Measurements from ENCODE around the gene CFDP1. TPM values are rescaled to one million over a fixed set of nuclear protein-coding genes. Genes with fewer than 3 reads are reported as not detected.

The CFDP1 gene
- total and polyA plus RNA-seq, 2 experiments from 2014 or later, result 97.1 to 116 TPM

- no peak overlapping the region for H2AFZ ChIP-seq
- H4K20me1 ChIP-seq (ENCODE audit: insufficient read depth, poor library complexity, severe bottlenecking), result peaks cover 42% of the 10 kb centered on the region
- H3K27ac ChIP-seq, result peak overlapping the region; percentile 96
- peaks cover 88% of the 10 kb centered on the region for H3K79me2 ChIP-seq
- H3K4me2 ChIP-seq, result peak overlapping the region; percentile 99
- no peak overlapping the region for H3K4me3 ChIP-seq
- no peaks in the 10 kb centered on the region for H3K36me3 ChIP-seq (replicated peaks; ENCODE audit: insufficient read depth, low read depth)
- DNase-seq (ENCODE audit: low spot score), result peak; percentile 94
- no peaks in the 10 kb centered on the region for H3K27me3 ChIP-seq
- H3K9me2 ChIP-seq (replicated peaks; ENCODE audit: insufficient read depth), result no peaks in the 10 kb centered on the region
- TF ChIP-seq EZH2phosphoT487 (IDR thresholded peaks at IDR 0.05; ENCODE audit: low read depth, severe bottlenecking, unreplicated experiment), result no peak
- no peak for TF ChIP-seq CTCF (IDR thresholded peaks at IDR 0.05; ENCODE audit: poor library complexity)
- TF ChIP-seq EZH2 (IDR thresholded peaks at IDR 0.05; ENCODE audit: borderline replicate concordance), result no peak
- peaks cover 68% of the 10 kb centered on the region for H3K4me1 ChIP-seq (ENCODE audit: insufficient read depth)
- WGBS (ENCODE audit: low lambda C conversion rate, missing lambda C conversion rate), result 22% methylated on average over 23 of the region's 25 CpGs
- H3K9me3 ChIP-seq (ENCODE audit: low read depth), result no peaks in the 10 kb centered on the region
These were observed 188.2 kb downstream of the CFDP1 start for GRCh38 chr16:75244844-75245758.

DNA sequence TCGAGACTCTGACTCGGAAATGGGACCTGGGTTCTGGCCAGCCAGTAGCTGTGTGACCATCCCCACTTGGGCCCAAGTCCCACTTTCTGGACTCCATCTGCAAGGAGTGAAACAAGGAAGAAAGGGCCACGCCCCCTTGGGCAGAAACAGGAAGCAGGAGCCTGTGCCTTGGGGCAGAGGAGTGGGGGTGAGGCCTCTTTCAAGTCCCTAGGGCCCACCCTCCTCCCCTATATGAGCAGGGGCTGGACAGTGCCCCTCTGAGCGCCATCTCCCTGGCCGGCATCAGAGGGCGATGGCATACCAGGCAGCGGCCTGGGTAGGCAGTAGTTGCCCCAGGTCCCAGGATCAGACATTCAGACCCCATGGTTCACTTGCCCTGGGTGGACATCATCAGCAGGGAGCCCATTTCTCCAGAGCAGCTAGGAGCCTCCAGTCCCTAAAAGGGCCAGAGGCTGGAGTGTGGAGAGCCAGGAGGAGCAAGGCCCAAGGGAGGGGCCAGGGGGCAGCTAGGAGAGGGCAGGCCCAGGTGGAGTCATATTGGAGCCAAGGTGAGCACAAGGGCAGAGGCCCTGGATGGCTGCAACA is 189.0 kb downstream of the CFDP1 start:
- peak; percentile 53 for DNase-seq (ENCODE audit: low spot score)
- Histone ChIP-seq H4K20me1 (ENCODE audit: insufficient read depth, poor library complexity, severe bottlenecking) (peaks cover 36% of the 10 kb centered on the region), H3K79me2 (peaks cover 88% of the 10 kb centered on the region), H3K27me3 (no peaks in the 10 kb centered on the region), H2AFZ (no peak overlapping the region), H3K4me1 (ENCODE audit: insufficient read depth) (peaks cover 62% of the 10 kb centered on the region), H3K9me2 (replicated peaks; ENCODE audit: insufficient read depth) (no peaks in the 10 kb centered on the region), H3K4me3 (no peak overlapping the region), H3K9me3 (ENCODE audit: low read depth) (no peaks in the 10 kb centered on the region), H3K4me2 (peak overlapping the region; percentile 99), H3K27ac (peak overlapping the region; percentile 96), H3K36me3 (replicated peaks; ENCODE audit: insufficient read depth, low read depth) (no peaks in the 10 kb centered on the region)
- WGBS (ENCODE audit: low lambda C conversion rate, missing lambda C conversion rate), result 81% methylated on average over 7 of the region's 7 CpGs
- TF ChIP-seq CTCF (IDR thresholded peaks at IDR 0.05; ENCODE audit: poor library complexity) (no peak), EZH2 (IDR thresholded peaks at IDR 0.05; ENCODE audit: borderline replicate concordance) (no peak), EZH2phosphoT487 (IDR thresholded peaks at IDR 0.05; ENCODE audit: low read depth, severe bottlenecking, unreplicated experiment) (no peak)

Small RNA genes within 50 kb of the gene (small RNA-seq; reads per million reads assigned to genes)
- not detected for gene RF00598
- gene RNU6-758P, result not detected

Other genes with a start within 250 kb of the CFDP1 start
- not detected in 2 replicates for gene CTRB2, start 226.3 kb downstream of the CFDP1 start, total RNA-seq
- 0.44 TPM in 1 of 2 replicates, not detected in the other for gene CTRB2, start 226.3 kb downstream of the CFDP1 start, polyA plus RNA-seq
- not detected in 2 replicates for gene CTRB1, start 214.5 kb downstream of the CFDP1 start, total RNA-seq
- 0.21 and 0.26 TPM in 2 replicates for gene CTRB1, start 214.5 kb downstream of the CFDP1 start, polyA plus RNA-seq
- 73.2 and 77.3 TPM in 2 replicates for gene BCAR1, start 181.9 kb downstream of the CFDP1 start, total RNA-seq
- gene BCAR1, start 181.9 kb downstream of the CFDP1 start, polyA plus RNA-seq, result 112 and 124 TPM in 2 replicates
- gene TMEM170A, start 31.2 kb upstream of the CFDP1 start, total RNA-seq, result 42.1 and 43.6 TPM in 2 replicates
- 15.0 and 21.1 TPM in 2 replicates for gene TMEM170A, start 31.2 kb upstream of the CFDP1 start, polyA plus RNA-seq
- 0.32 and 0.33 TPM in 2 replicates for gene CHST6, start 61.9 kb upstream of the CFDP1 start, total RNA-seq
- gene CHST6, start 61.9 kb upstream of the CFDP1 start, polyA plus RNA-seq, result 0.16 and 0.37 TPM in 2 replicates
- 0.32 TPM in 1 of 2 replicates, not detected in the other for gene CHST5, start 102.6 kb upstream of the CFDP1 start, total RNA-seq
- gene CHST5, start 102.6 kb upstream of the CFDP1 start, polyA plus RNA-seq, result not detected in 2 replicates
- 5.4 and 14.2 TPM in 2 replicates for gene TMEM231, start 122.7 kb upstream of the CFDP1 start, total RNA-seq
- gene TMEM231, start 122.7 kb upstream of the CFDP1 start, polyA plus RNA-seq, result 3.5 and 7.1 TPM in 2 replicates
- 106 and 143 TPM in 2 replicates for gene GABARAPL2, start 132.9 kb upstream of the CFDP1 start, total RNA-seq
- 211 and 232 TPM in 2 replicates for gene GABARAPL2, start 132.9 kb upstream of the CFDP1 start, polyA plus RNA-seq
- gene ADAT1, start 189.8 kb upstream of the CFDP1 start, total RNA-seq, result 29.5 and 37.9 TPM in 2 replicates
- gene ADAT1, start 189.8 kb upstream of the CFDP1 start, polyA plus RNA-seq, result 16.1 and 21.2 TPM in 2 replicates
- gene KARS1, start 214.2 kb upstream of the CFDP1 start, total RNA-seq, result 120 and 126 TPM in 2 replicates
- 86.6 and 112 TPM in 2 replicates for gene KARS1, start 214.2 kb upstream of the CFDP1 start, polyA plus RNA-seq
- gene TERF2IP, start 214.3 kb upstream of the CFDP1 start, total RNA-seq, result 48.9 and 50.2 TPM in 2 replicates
- gene TERF2IP, start 214.3 kb upstream of the CFDP1 start, polyA plus RNA-seq, result 75.2 and 78.5 TPM in 2 replicates
- not detected in 2 replicates for gene CPHXL2, start 243.5 kb upstream of the CFDP1 start, total RNA-seq
- not detected in 2 replicates for gene CPHXL2, start 243.5 kb upstream of the CFDP1 start, polyA plus RNA-seq

Data from hepatocyte (in vitro differentiated cells).